Tibial nerve (tissue), 4 donors: ENCODE measurements around the gene SUPT3H.

ENCODE experiments used
- CTCF ChIP-seq, 5 experiments: fragments of 200-600 bp in 3 of 5; fragments of 450-650 bp in 2 of 5; sonication (generic) in 3 of 5; IDR thresholded peaks; one replicate each; pipeline ENCODE4 v1.5.1; 2016 to 2019; ENCODE audit warnings: antibody characterized with exemption in 5 of 5, mild to moderate bottlenecking in 3 of 5, moderate library complexity in 2 of 5
- EP300 ChIP-seq, 2 donors: sonication (generic); formaldehyde crosslinking; IDR thresholded peaks; one replicate each; pipeline ENCODE4 v1.6.1; 2017; ENCODE audit warnings: antibody characterized with exemption in 2 of 2, mild to moderate bottlenecking in 1 of 2

GRCh38 chr6:45377043-45377553, 636 bp downstream of the SUPT3H start:
- no peak for TF ChIP-seq CTCF (IDR thresholded peaks at IDR 0.05)
- no peak for TF ChIP-seq EP300 (IDR thresholded peaks at IDR 0.05)
